Fibroblast of lung (primary cell): ENCODE measurements around the gene TTC39B.

Experiments
- CTCF ChIP-seq, 2 donors: IDR thresholded peaks in 1 of 2; conservative IDR thresholded peaks in 1 of 2; 1 replicate in 1 of 2; 2 replicates in 1 of 2; pipeline ENCODE4 v1.5.1; 2011 to 2012; ENCODE audit warnings: low read length in 2 of 2, control low read depth in 1 of 2, inconsistent platforms in 1 of 2, low read depth in 1 of 2, mild to moderate bottlenecking in 1 of 2
- EZH2 ChIP-seq: IDR thresholded peaks from 2 replicates; pipeline ENCODE4 v1.5.1; 2012; ENCODE audit warnings: low read length, control low read depth, mild to moderate bottlenecking; ENCODE audit errors: missing control alignments

GRCh38 chr9:15206903-15207696, 99.9 kb downstream of the TTC39B start:
- TF ChIP-seq CTCF (conservative IDR thresholded peaks at IDR 0.05 in 1 of 2, IDR thresholded peaks at IDR 0.05 in 1 of 2; ENCODE audit: low read depth in 1 of 2, low read length in 2 of 2) (no peak), EZH2 (no peak)
